ENCODE measurements around the gene CD1D.

DNA sequence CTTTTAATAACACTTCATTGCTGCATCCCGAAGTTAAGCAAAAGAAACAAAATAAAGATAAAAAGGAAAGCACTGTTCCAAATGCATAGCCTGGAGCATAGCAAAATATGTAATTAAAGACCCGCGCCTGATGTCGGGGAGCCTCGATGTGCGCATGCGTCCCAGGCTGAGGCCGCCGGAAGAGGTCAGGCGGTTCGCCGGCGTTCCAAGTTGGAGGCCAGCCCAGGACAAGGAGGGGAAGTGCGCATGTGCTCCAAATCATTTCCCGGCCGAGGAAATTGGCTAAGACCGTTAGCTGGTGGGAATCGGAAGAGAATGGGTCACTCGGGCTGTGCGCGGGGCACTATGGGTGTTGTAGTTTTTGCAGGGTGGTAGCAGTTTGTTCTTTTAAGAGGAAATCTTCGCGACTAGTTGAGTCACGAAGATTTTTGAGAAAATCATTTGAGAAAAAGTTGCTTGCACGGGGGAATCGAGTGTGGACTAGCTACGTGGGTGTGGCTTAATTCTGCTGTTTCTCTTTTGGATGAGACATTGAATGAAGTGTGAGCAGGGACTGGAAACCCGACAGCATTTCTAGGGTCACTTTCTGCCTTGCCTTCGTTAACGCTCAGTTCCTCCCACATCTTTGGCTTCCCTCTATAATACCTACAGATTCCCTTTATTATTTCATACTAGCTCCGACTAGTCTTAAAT lies 31.0 kb upstream of the CD1D start:
- TF ChIP-seq, protein P1, sequence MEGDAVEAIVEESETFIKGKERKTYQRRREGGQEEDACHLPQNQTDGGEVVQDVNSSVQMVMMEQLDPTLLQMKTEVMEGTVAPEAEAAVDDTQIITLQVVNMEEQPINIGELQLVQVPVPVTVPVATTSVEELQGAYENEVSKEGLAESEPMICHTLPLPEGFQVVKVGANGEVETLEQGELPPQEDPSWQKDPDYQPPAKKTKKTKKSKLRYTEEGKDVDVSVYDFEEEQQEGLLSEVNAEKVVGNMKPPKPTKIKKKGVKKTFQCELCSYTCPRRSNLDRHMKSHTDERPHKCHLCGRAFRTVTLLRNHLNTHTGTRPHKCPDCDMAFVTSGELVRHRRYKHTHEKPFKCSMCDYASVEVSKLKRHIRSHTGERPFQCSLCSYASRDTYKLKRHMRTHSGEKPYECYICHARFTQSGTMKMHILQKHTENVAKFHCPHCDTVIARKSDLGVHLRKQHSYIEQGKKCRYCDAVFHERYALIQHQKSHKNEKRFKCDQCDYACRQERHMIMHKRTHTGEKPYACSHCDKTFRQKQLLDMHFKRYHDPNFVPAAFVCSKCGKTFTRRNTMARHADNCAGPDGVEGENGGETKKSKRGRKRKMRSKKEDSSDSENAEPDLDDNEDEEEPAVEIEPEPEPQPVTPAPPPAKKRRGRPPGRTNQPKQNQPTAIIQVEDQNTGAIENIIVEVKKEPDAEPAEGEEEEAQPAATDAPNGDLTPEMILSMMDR (IDR thresholded peaks at IDR 0.05; ENCODE audit: low read depth, low read length) = no peak
- TF ChIP-seq EZH2phosphoT487 (IDR thresholded peaks at IDR 0.05; ENCODE audit: low read depth) = no peak
